ENCODE data around the gene APLN. TPM values are rescaled to one million over a fixed set of nuclear protein-coding genes. Genes with fewer than 3 reads are reported as not detected.

Gene APLN
- total RNA-seq, 1 donor from 2014 or later, result 7.9 TPM

DNA sequence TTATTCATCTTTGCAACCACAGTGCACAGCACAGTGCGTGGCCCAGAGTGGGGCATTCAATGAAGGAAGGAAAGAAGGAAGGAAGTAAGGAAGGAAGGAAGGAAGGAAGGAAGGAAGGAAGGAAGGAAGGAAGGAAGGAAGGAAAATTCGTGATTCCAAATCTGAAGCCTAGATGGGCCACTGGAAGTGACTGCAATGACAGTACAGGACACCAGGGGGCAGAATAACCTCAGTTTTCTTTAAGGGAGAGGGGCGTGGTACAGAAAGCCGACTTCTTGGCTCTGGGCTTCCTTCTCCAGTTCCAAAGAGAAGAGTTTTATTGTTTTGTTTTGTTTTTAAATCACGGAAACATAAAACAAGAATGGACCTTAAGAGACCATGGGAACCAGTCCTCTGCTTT is 47.8 kb downstream of the APLN start:
- H3K4me3 ChIP-seq, result no peak overlapping the region
- peaks cover 5% of the 10 kb centered on the region for H3K4me1 ChIP-seq
- H3K27ac ChIP-seq, result no peak overlapping the region
- TF ChIP-seq, protein P1, sequence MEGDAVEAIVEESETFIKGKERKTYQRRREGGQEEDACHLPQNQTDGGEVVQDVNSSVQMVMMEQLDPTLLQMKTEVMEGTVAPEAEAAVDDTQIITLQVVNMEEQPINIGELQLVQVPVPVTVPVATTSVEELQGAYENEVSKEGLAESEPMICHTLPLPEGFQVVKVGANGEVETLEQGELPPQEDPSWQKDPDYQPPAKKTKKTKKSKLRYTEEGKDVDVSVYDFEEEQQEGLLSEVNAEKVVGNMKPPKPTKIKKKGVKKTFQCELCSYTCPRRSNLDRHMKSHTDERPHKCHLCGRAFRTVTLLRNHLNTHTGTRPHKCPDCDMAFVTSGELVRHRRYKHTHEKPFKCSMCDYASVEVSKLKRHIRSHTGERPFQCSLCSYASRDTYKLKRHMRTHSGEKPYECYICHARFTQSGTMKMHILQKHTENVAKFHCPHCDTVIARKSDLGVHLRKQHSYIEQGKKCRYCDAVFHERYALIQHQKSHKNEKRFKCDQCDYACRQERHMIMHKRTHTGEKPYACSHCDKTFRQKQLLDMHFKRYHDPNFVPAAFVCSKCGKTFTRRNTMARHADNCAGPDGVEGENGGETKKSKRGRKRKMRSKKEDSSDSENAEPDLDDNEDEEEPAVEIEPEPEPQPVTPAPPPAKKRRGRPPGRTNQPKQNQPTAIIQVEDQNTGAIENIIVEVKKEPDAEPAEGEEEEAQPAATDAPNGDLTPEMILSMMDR (IDR thresholded peaks at IDR 0.05), result peak; percentile 64
- ATAC-seq (peak; percentile 79), DNase-seq (no peak)
- intact Hi-C loops (cut with DNase I), result loop anchor here (10.0 kb wide), 1 partner anchor 118 kb away; no protein-coding TSS in a partner anchor
- H3K27me3 ChIP-seq, result no peaks in the 10 kb centered on the region
- no peaks in the 10 kb centered on the region for H3K36me3 ChIP-seq
- no peaks in the 10 kb centered on the region for H3K9me3 ChIP-seq

DNA sequence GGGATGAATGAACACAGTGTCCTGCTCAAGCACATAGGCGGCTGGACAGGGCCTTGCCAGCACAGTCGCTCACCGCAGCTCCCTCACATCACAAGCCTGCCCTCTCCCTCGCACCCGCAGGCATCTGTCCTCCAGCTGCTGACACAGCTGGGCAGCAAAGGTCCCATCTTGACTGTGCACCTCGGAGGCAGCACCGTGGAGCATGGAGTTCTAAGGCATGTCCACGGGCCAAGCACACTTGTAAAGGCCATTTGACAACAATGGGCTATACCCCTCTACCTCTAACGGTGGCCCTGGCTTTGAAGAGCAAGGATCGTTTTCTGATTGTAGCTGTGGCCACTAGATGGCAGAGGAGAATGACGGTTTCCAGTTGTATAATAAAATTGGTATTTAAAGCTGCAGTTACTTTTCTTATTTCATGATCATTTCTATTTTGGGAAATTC is 53.8 kb downstream of the APLN start:
- Histone ChIP-seq H3K36me3 (no peaks in the 10 kb centered on the region), H3K9me3 (no peaks in the 10 kb centered on the region), H3K27ac (no peak overlapping the region), H3K4me3 (no peak overlapping the region), H3K4me1 (peaks cover 5% of the 10 kb centered on the region), H3K27me3 (no peaks in the 10 kb centered on the region)
- no peak for DNase-seq
- TF ChIP-seq, protein P1 (IDR thresholded peaks at IDR 0.05), result peak; percentile 48
- ATAC-seq, result peak; percentile 26
- intact Hi-C loops (cut with DNase I), result loop anchor here (10.0 kb wide), 1 partner anchor 124 kb away; no protein-coding TSS in a partner anchor

DNA sequence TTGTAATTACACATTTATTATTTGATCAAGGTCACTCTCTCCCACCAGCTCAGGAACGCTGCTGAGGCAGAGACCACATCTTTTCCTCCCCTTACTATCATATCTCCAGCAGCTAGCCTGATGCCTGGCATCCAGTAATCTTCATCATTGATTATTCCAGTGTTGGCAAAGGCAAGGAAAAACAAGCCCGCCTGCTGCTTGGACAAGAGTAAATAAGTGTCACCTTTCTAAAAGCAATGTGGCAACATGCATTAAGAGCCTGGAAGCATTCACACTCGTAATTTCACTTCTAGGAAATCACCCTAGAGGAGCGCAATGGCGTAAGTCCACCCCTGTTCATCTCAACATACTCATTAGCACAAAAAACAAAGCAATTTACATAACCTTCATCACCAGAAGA is 54.8 kb downstream of the APLN start:
- Histone ChIP-seq H3K27ac (no peak overlapping the region), H3K36me3 (no peaks in the 10 kb centered on the region), H3K9me3 (no peaks in the 10 kb centered on the region), H3K4me1 (peaks cover 5% of the 10 kb centered on the region), H3K27me3 (no peaks in the 10 kb centered on the region), H3K4me3 (no peak overlapping the region)
- TF ChIP-seq, protein P1 (IDR thresholded peaks at IDR 0.05), result no peak
- ATAC-seq (no peak), DNase-seq (no peak)
- intact Hi-C loops (cut with DNase I), result loop anchor here (10.0 kb wide), 1 partner anchor 125 kb away; no protein-coding TSS in a partner anchor

DNA sequence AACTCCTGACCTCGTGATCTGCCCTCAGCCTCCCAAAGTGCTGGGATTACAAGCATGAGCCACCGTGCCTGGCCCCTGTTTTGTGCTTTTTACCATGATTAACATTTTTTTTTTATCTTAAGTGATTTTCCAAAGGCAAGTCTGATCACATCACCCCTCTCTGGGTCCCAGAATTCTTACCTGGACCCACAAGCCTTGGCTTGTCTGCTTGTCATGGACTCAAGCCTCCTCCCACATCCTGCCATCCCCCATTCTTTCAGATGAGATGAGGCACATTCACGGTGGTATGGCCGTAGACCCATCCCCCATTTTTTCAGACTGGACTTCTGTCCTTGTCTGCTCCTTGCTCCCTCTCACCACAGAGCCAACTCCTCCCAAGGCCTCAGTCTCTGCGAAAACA is 55.3 kb downstream of the APLN start:
- Histone ChIP-seq H3K4me3 (no peak overlapping the region), H3K9me3 (no peaks in the 10 kb centered on the region), H3K27me3 (no peaks in the 10 kb centered on the region), H3K27ac (no peak overlapping the region), H3K4me1 (peaks cover 4% of the 10 kb centered on the region), H3K36me3 (no peaks in the 10 kb centered on the region)
- ATAC-seq (no peak), DNase-seq (no peak)
- TF ChIP-seq, protein P1 (IDR thresholded peaks at IDR 0.05), result no peak
- intact Hi-C loops (cut with DNase I), result no loop called here

DNA sequence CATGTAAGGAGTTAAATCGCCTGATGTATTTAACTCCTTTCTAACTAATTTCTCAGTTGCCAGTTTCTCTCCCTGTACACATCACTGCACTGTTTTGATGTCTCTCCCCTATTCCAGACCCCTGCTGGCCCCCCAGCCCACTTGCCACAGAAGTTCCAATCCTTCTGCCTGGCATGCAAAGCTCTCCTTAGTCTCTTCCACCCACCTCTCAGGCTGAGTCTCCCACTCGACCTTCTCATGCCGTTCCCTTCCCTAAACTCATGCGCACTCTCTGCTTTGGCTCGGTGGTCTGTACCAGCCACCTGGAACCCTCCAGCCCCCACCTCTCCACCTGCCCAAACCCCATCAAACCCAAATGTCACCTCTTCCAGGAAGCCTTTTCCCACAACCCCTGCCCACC is 56.9 kb downstream of the APLN start:
- intact Hi-C loops (cut with DNase I), result no loop called here
- Histone ChIP-seq H3K27ac (no peak overlapping the region), H3K4me3 (no peak overlapping the region), H3K9me3 (no peaks in the 10 kb centered on the region), H3K4me1 (no peaks in the 10 kb centered on the region), H3K36me3 (no peaks in the 10 kb centered on the region), H3K27me3 (no peaks in the 10 kb centered on the region)
- TF ChIP-seq, protein P1 (IDR thresholded peaks at IDR 0.05), result no peak
- DNase-seq (no peak), ATAC-seq (no peak)

DNA sequence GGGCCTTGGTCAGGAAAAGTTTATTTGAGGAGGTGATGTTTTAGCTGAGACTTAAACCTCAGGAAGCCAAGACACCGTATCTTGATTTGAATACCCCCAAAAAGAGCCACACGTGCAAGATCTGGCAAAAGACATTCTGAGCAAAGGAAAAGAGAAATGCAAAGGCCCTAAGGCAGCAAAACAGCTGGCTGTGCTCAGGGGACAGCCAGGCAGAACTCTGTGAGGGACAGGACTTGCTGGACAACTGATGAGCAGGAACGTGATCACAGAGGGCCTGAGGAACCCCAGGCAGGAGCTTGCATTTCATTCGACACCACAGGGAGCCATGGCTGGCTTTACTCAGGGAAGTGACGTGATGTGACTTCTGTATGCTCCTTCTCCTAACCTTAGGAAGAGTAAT is 58.7 kb downstream of the APLN start:
- no peak for DNase-seq
- intact Hi-C loops (cut with DNase I), result no loop called here
- Histone ChIP-seq H3K36me3 (no peaks in the 10 kb centered on the region), H3K9me3 (no peaks in the 10 kb centered on the region), H3K4me1 (no peaks in the 10 kb centered on the region), H3K27me3 (no peaks in the 10 kb centered on the region), H3K27ac (no peak overlapping the region), H3K4me3 (no peak overlapping the region)
- TF ChIP-seq, protein P1 (IDR thresholded peaks at IDR 0.05), result no peak
- ATAC-seq, result no peak

Data from upper lobe of right lung (tissue), 1 donor.